GM12892 (cell line): ENCODE measurements around the gene WIPI1.

ENCODE experiments used
- POLR2A ChIP-seq: IDR thresholded peaks from 2 replicates; pipeline ENCODE4 v1.6.1; 2011; ENCODE audit warnings: low read depth, low read length, control low read depth
- POLR2AphosphoS5 ChIP-seq: IDR thresholded peaks from 2 replicates; pipeline ENCODE4 v1.6.1; 2011; ENCODE audit warnings: low read depth, low read length, control low read depth

DNA sequence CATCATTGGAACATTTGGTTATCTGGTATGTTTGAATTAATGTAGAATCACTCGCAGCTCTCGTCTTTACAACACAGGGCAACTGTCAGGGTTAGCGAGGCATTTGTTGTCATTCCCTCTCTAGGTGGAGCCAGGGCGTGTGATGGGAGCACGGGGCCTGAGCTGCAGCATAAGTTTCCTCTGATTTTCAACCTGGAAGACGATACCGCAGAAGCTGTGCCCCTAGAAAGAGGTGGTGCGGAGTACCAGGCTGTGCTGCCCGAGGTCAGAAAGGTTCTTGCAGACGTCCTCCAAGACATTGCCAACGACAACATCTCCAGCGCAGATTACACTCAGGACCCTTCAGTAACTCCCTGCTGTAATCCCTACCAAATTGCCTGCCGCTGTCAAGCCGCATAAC lies 37.2 kb downstream of the WIPI1 start:
- TF ChIP-seq POLR2AphosphoS5 = no peak
- TF ChIP-seq POLR2A = no peak
